ENCODE results near the gene WDR87. TPM values are rescaled to one million over a fixed set of nuclear protein-coding genes. Genes with fewer than 3 reads are reported as not detected.

WDR87 gene
- total RNA-seq, 1 experiment from 2014 or later = not detected

- ChIA-PET CTCF (interaction anchor here (0.5 to 1.1 kb wide), 4 partner anchors 12 to 1992 kb away, joined by 3 read pairs; no protein-coding TSS in a partner anchor), POLR2A (interaction anchor here (0.9 to 1.0 kb wide), 2 partner anchors 18 to 44 kb away, joined by 3 read pairs; partner anchors contain the start of genes SIPA1L3 and WDR87)
- Histone ChIP-seq H3K36me3 (ENCODE audit: control insufficient read depth, insufficient read depth, low read length) (peaks cover 2% of the 10 kb centered on the region), H3K4me3 (ENCODE audit: low read depth, low read length) (no peak overlapping the region), H3K9me3 (no peaks in the 10 kb centered on the region), H3K27me3 (replicated peaks; ENCODE audit: control insufficient read depth, insufficient read depth, low read length) (no peaks in the 10 kb centered on the region), H3K4me1 (peaks cover 43% of the 10 kb centered on the region)
- TF ChIP-seq, protein P1, sequence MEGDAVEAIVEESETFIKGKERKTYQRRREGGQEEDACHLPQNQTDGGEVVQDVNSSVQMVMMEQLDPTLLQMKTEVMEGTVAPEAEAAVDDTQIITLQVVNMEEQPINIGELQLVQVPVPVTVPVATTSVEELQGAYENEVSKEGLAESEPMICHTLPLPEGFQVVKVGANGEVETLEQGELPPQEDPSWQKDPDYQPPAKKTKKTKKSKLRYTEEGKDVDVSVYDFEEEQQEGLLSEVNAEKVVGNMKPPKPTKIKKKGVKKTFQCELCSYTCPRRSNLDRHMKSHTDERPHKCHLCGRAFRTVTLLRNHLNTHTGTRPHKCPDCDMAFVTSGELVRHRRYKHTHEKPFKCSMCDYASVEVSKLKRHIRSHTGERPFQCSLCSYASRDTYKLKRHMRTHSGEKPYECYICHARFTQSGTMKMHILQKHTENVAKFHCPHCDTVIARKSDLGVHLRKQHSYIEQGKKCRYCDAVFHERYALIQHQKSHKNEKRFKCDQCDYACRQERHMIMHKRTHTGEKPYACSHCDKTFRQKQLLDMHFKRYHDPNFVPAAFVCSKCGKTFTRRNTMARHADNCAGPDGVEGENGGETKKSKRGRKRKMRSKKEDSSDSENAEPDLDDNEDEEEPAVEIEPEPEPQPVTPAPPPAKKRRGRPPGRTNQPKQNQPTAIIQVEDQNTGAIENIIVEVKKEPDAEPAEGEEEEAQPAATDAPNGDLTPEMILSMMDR (IDR thresholded peaks at IDR 0.05; ENCODE audit: insufficient read depth in 1 of 2, low read depth in 1 of 2, low read length in 1 of 2, severe bottlenecking in 1 of 2, unreplicated experiment in 1 of 2) = no peak
- Mint-ChIP-seq H3K27ac (ENCODE audit: unreplicated experiment) (peak overlapping the region; percentile 89), H3K27me3 (ENCODE audit: insufficient read depth, unreplicated experiment) (no peaks in the 10 kb centered on the region), H3K4me1 (ENCODE audit: low read depth, unreplicated experiment) (peaks cover 45% of the 10 kb centered on the region), H3K36me3 (ENCODE audit: insufficient read depth, unreplicated experiment) (peaks cover 68% of the 10 kb centered on the region), H3K9me3 (ENCODE audit: unreplicated experiment) (no peaks in the 10 kb centered on the region), H3K4me3 (ENCODE audit: unreplicated experiment) (no peak overlapping the region)
- no peak for DNase-seq
- BruUV-seq (replicated peaks) = no TSS peak
- intact Hi-C loops (cut with micrococcal nuclease; ENCODE audit: unreplicated experiment) = loop anchor here (1.0 kb wide), 1 partner anchor 7 kb away; no protein-coding TSS in a partner anchor
Observed at GRCh38 chr19:37950471-37951175, 44.2 kb upstream of the WDR87 start.

- BruUV-seq (replicated peaks) = no TSS peak
- intact Hi-C loops (cut with micrococcal nuclease; ENCODE audit: unreplicated experiment) = no loop called here
- Histone ChIP-seq H3K9me3 (no peaks in the 10 kb centered on the region), H3K4me1 (peaks cover 55% of the 10 kb centered on the region), H3K36me3 (ENCODE audit: control insufficient read depth, insufficient read depth, low read length) (peaks cover 2% of the 10 kb centered on the region), H3K4me3 (ENCODE audit: low read depth, low read length) (no peak overlapping the region), H3K27me3 (replicated peaks; ENCODE audit: control insufficient read depth, insufficient read depth, low read length) (no peaks in the 10 kb centered on the region)
- ChIA-PET CTCF (no interaction called here), POLR2A (no interaction called here)
- Mint-ChIP-seq H3K27ac (ENCODE audit: unreplicated experiment) (peak overlapping the region; percentile 78), H3K4me1 (ENCODE audit: low read depth, unreplicated experiment) (peaks cover 40% of the 10 kb centered on the region), H3K4me3 (ENCODE audit: unreplicated experiment) (no peak overlapping the region), H3K36me3 (ENCODE audit: insufficient read depth, unreplicated experiment) (peaks cover 70% of the 10 kb centered on the region), H3K9me3 (ENCODE audit: unreplicated experiment) (no peaks in the 10 kb centered on the region), H3K27me3 (ENCODE audit: insufficient read depth, unreplicated experiment) (no peaks in the 10 kb centered on the region)
- DNase-seq = no peak
- TF ChIP-seq, protein P1 (IDR thresholded peaks at IDR 0.05; ENCODE audit: insufficient read depth in 1 of 2, low read depth in 1 of 2, low read length in 1 of 2, severe bottlenecking in 1 of 2, unreplicated experiment in 1 of 2) = no peak
Observed at GRCh38 chr19:37948362-37948761, 42.0 kb upstream of the WDR87 start.

- no peak for DNase-seq
- H3K4me3 Mint-ChIP-seq (ENCODE audit: unreplicated experiment) = no peak overlapping the region
- H3K9me3 ChIP-seq = no peaks in the 10 kb centered on the region
- no TSS peak for BruUV-seq (replicated peaks)
- H3K27me3 Mint-ChIP-seq (ENCODE audit: insufficient read depth, unreplicated experiment) = no peaks in the 10 kb centered on the region
- H3K36me3 ChIP-seq (ENCODE audit: control insufficient read depth, insufficient read depth, low read length) = peaks cover 2% of the 10 kb centered on the region
- H3K4me1 Mint-ChIP-seq (ENCODE audit: low read depth, unreplicated experiment) = peaks cover 44% of the 10 kb centered on the region
- peaks cover 55% of the 10 kb centered on the region for H3K4me1 ChIP-seq
- H3K27ac Mint-ChIP-seq (ENCODE audit: unreplicated experiment) = peak overlapping the region; percentile 78
- TF ChIP-seq, protein P1 (IDR thresholded peaks at IDR 0.05; ENCODE audit: insufficient read depth in 1 of 2, low read depth in 1 of 2, low read length in 1 of 2, severe bottlenecking in 1 of 2, unreplicated experiment in 1 of 2) = no peak
- H3K27me3 ChIP-seq (replicated peaks; ENCODE audit: control insufficient read depth, insufficient read depth, low read length) = no peaks in the 10 kb centered on the region
- ChIA-PET POLR2A (no interaction called here), CTCF (no interaction called here)
- intact Hi-C loops (cut with micrococcal nuclease; ENCODE audit: unreplicated experiment) = no loop called here
- no peaks in the 10 kb centered on the region for H3K9me3 Mint-ChIP-seq (ENCODE audit: unreplicated experiment)
- peaks cover 76% of the 10 kb centered on the region for H3K36me3 Mint-ChIP-seq (ENCODE audit: insufficient read depth, unreplicated experiment)
- H3K4me3 ChIP-seq (ENCODE audit: low read depth, low read length) = no peak overlapping the region
Observed at GRCh38 chr19:37947778-37948177, 41.4 kb upstream of the WDR87 start.
